HG03439 (cell line): ENCODE measurements around the gene TCF21.
"Not testable (repeated sequence)": the region's sequence is repeated elsewhere in the genome, so short reads cannot be mapped to it uniquely, and the experiment has no call there.

Experiments used
- ATAC-seq: cut with Tn5 transposase; IDR thresholded peaks from one replicate; pipeline ENCODE4 v1.9.1; 2021; ENCODE audit warnings: mild to moderate bottlenecking, moderate library complexity; ENCODE audit not compliant: unreplicated experiment

TCF21 gene

DNA sequence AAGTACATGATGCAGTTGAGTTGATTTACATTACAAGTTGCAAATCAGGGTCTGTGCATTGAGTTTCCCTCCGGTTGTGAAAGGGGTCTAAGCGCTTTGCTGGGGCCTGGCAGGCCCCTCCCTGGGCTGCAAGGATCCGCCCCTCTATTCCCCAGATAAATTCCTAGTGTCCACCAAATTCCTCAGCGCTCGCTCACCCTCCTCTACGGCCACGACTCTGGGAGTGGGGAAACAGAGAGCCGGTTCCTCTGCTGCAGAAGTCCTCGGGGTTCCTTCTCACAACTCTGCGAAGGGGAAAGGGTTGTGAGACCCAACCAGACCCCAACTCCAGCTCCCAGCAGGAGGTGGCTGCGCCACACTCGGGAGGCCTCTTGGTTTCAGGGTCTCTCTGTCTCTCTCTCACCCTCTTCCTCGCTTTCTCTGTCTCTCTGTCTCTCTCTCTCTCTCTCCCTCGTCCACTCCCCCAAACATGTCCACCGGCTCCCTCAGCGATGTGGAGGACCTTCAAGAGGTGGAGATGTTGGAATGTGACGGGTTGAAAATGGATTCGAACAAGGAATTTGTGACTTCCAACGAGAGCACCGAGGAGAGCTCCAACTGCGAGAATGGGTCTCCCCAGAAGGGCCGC, at the start of gene TCF21:
TCF21 (plus strand) TSS at position 185 of the 628 bp plus-strand sequence; CDS start at position 470, 285 bp downstream.
- ATAC-seq: no peak

DNA sequence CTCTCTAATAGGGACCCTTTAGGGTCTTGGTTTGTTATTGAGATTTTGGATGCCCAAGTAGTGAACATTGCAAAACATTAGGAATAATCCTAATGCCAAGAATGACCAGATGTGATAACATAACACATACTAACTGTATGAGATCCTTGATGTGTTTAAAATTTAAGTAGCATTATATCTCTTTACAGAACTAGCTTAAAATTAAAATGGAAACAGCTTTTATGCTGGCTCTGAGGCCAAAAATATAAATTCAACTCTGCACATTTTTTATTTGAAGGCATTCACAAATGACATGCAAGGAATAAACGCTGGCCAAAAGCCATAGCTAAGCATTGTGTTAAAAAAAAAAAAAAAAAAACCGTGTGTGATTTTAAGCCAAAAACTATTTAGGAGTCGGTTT, 47.7 kb upstream of the TCF21 start:
- ATAC-seq: no peak

DNA sequence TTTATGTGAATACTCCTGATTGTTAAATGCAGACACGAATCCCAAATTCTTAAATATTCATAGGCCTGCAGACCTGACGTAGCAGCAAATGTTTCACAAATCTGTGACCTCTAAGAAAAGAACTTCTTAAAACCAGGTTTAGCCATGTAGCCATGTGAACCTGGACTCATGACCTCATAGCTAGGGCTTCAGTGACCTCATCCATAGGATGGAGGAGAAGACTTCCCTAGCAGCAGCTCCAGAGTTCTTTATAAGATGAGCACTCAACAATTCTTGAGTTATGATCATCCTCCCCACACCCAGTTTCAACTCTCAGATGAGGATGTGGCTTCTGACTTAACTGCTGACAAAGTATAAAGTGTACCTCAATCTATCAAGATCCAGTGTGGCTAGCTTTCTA, 45.8 kb upstream of the TCF21 start:
- ATAC-seq: no peak

DNA sequence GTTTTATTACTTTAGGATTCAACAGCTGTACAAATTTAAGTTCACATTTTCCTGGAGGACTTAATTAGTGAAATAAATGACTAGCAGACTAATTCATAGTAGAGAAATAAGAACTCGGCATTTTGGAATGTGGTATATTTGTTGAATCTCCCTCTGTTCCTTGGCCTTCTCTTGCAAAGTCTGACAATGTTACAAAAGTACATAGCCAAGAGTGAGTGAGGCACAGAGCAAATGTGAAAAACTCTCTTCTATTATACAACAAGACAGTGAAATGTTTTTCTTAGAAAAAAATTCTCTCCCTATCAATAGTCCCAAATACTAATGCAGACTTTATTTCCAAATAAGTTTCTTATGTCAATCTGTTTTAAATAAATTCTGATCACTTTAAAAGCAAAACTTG, 44.2 kb upstream of the TCF21 start:
- no peak for ATAC-seq

DNA sequence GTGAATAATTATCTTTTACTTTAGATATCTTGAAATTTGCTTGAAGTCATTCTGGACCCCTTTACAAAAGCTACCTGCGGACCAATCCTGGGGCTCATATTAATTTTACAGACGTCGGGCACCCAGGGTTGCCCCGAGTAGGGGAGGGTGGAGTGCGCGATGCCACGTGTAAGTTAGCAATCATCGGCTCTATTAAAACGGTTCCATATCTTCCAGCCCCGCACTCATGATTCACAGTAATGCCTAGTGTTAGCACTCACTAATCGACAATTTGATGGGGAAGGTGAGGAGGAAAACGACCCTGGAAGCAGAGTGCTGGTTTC, 34.9 kb upstream of the TCF21 start:
- ATAC-seq: no peak

DNA sequence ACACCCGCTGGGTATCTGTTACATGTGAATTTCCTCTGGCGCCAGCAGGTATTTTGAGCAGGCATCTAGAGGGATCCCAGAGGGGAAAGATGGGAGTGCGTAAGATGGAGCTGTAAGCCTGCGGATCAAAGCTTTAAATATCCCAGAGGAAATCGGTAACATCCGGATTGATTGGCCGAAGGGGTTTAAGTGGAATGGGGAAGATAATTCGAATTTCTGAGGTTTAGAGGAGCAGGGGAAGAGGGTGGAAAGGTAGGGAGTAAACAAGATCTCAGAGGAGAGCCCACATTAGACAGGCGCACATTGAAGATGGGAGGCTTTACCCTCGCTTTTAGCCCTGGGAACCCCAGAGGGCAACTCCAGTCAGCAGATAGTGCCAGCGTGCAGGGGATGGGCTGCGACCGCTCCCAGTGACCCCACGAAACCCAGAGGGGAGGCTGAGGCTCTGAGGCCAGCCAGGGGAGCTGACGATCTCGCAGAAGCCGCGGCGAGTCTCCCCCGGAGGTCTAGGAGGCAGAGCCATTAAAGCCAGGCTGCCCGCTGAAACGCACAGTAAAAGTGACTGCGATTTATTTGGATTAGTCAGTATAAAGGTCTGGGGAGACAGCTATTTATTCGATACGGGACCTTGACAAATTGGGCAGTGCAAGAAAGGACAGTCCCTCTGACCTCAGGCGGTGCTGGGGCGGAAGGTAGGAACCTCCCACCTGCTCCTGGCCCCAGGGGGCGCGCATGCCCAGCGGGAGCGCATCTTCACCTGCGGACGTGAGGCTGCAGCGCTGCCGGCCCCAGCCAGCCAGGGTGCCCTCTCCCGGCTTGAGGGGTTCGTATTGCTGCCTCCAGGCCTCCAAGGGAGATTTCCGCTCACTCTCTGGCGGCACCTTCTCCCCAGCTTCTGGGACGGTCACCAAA, 34.3 kb upstream of the TCF21 start:
- ATAC-seq: no peak

DNA sequence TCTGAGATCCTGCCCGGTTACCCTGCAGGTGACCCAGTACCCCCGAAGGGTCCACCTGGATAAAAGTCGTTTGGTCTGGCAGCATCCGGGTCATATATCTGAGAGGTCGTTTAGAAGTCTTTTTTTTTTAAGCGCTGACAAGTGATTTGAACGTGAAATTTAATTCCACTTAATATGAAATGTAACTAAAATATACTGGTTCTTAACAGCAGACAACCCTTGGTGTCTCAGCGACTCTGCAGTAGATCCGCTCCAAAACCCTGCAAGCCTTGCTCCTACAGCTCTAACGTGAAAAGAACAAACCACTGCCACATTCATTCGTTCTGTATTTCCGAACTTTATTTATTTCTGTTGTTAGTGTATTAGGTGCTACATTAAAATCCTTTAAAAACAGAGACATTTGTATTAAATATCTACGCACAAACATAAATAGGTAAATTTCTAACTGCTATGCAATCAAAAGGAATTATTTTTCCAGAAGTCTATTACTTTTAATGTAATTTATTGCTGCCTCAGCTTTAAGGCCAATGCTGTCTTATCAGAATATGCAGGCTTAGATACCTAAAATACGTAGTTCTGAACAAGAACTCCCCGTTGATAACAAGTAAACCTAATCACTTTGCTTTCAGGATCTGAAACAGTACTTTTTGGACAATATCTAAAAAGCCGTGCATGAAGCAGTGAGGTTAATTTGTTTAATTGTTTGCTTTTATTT, 33.5 kb upstream of the TCF21 start:
- ATAC-seq: no peak

DNA sequence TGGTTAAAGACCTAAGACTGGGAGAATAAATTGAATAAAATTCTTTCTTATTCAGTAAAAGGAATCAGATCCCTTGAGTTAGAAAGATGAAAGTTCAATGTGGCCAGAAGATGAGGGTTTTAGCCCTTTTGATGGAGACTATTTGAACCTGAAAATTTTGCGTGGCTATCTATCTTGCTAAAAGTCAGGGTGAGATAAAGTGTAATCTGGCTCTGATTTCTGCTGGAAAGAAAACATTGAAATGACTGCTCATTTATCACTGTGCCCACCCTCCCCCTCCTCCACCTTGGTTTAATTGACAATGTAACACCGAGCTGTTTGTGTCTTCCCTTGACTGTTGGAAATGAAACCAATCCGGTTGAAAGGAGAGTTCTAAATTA, 32.9 kb upstream of the TCF21 start:
- no peak for ATAC-seq

DNA sequence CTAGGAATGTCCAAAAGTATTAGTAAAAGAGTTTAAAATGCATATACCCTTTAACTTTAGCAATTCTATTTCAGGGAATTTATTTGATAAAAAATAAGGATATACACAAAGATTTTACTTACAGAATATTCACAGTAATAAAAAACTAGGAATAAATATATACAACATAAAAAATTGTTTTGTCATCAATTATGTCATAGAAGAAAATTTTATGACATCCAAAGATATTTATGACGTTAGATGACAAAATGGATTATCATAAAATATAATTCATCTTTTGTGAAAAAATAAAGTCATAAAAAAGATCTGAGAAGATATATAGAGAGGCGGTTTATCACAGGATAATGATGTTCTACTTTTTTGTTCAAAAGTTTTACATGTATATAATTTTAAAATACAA, 32.0 kb upstream of the TCF21 start:
- ATAC-seq: no peak

DNA sequence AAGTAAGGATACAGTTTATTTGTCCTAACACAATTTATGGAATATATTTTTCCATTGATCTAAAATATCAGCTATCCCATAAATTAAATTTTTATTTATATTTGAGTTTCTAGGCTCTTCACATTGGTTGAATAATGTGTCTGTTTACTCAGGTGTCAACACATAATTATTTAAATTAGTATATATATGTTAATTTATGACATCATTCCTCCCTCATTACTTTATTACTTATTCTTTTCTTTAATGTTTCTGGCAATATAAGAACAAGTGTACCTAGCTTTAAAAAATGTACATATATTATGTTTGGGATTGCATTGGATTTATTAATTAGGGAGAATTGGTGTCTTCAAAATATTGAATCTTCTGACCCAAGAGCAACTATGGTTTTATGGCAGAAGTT, 31.2 kb upstream of the TCF21 start:
- ATAC-seq: no peak

DNA sequence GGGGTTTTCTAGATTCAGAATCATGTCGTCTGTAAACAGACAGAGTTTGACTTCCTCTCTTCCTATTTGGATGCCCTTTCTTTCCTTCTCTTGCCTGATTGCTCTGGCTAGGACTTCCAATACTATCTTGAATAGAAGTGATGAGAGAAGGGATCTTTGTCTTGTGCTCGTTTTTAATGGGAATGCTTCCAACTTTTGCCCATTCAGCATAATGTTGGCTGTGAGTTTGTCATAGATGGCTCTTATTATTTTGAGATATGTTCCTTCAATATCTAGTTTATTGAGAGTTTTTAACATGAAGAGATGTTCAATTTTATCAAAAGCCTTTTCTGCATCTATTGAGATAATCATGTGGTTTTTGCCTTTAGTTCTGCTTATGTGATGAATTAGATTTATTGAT, 27.6 kb upstream of the TCF21 start:
- ATAC-seq: not testable (repeated sequence)

DNA sequence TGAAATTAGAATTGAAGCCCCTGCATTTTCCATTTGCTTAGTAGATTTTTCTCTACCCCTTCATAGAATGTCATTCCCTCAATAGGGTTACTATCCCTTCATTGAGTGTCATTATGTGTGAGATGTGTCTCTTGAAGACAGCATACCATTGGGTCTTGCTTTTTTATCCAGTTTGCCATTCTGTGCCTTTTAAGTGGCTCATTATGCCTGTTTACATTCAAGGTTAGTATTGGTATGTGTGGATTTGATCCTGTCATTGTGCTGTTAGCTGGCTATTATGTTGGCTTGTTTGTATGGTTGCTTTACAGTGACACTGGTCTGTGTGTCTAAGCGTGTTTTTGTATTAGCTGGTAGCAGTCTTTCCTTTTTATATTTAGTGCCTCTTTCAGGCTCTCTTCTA, 25.7 kb upstream of the TCF21 start:
- ATAC-seq: no peak

DNA sequence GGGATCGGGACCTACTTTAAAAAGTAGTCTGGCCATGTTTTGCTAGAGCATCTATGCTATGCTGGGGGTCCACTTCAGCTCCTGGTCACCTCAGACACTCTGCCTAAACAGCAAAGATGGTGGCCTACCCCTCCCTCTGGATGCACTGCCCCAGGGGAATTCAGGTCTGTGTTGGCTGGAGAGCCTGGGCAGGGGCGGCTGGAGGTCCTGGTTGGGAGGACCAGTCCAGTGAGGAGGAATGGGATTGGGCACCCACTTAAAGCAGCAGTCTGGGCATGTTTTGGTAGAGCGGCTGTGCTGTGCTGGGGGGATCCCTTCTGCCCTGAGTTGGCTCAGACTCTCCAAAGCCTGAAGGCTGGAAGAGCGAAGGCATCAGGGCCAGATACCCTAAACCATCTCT, 23.2 kb upstream of the TCF21 start:
- no peak for ATAC-seq

DNA sequence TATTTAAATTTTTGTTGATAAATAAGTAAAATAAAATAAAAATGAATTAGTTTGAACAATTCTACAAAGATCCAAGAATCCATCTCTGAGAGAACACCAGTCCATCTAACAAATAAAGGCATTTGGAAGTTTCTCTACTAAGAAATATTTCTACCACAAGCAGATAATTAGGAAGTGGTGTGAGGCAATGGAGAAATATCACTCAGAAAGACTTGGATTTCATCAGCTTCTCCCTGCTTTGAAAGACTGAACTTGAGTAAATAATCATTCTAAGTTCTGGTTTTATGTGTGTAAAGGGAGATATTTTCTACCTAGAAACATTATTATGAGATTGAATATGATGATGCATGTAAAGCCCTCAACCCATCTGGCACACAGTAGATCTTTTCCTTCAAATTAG, 17.8 kb upstream of the TCF21 start:
- ATAC-seq: no peak

DNA sequence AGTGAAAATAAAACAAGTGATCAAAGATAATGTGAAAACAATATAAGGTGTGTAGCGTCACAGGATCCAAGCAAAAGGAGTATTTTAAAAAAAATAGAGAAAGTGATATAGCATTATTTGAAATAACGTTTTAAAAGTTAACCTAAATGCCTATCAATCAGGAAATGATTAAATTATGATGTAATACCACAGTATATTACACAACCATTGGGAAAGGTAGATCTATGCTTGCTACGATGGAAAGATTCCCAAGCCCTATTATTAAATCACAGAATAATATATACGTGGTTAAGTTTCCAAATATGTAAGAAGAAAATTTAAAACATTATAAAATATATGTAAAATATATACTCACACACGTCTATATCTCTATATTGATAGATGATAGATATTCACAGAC, 15.4 kb upstream of the TCF21 start:
- no peak for ATAC-seq

DNA sequence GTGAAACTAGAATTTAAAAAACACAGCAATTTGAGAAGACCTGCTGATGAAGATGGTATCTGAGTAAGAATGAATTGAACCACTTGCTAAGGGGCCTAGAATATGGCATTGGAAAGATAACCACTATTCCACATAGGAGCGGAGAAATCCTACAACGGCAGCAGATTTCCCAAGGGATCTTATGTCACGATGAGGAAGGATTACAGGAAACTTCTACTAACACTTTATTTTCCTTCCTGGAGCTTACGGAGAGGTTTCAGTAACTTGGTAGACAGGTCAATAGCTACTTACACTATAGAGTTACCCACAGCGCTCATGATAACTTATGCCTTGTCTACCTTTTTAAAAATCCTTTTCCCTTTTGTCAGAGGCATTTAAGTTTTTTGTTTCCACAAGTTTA, 11.8 kb upstream of the TCF21 start:
- ATAC-seq: no peak

DNA sequence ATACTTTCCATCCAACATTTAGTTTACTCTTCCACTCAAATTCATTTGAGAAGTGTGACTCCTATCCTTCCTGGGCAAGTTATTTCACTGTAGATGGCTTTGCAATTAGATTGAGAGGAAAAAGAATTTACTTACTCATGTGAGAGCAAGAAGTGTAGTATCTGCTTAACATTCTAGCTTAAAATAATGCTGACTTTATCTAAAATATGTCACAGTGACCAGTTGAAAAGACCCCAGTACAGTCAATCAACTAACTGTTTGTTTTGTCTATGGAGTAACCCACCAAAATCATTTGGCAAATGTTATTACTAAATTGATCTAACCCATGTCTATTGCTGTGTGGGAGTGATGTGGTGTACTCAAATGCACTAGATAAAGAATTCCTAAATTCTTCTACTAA, 8.9 kb upstream of the TCF21 start:
- no peak for ATAC-seq

DNA sequence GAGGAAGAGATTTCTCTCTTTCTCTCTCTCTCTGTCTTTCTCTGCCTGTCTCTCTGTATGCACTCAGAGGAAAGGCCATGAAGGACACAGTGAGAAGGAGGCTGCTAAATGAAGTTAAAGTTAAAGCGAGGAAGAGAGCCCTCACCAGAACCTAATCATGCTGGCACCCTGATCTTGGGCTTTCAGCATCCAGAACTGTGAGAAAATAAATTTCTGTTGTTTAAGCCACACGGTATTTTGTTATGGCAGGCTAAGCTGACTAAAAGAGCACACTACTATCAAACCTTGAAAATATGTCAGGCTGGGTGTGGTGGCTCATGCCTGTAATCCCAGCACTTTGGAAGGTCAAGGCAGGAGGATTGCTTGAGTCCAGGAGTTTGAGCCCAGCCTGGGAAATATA, 8.0 kb upstream of the TCF21 start:
- ATAC-seq: no peak

DNA sequence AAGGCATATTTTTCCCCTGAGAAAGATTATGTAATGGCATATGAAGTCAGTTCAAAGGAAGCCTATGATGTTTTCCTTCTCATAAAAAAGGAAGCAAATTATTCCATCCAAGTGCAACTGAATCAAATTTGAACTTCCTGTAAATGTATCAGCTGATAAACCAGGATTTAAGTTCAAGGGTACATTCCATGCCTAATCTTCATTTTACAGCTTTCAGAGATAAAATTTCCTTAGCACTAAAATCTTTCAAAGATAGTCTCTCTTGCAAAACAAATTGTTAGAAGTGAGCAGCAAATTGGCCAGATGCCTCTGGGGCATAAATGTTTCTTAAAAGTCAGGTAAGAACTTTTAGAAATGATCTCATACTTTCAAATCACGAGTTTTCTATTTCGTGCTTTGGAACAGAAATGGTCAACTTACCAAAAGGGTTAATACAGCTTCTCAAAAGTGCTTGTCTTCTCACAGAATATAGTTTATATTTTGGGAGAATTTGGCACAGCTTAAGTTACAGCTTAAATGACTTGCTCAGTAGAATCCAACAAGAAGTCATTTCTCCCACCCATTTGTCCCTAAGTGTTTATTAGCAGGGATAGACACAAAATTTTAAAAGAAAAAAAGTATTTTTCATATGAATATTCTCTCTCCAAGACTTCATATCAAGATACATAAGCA, 2.7 kb upstream of the TCF21 start:
- ATAC-seq: no peak

DNA sequence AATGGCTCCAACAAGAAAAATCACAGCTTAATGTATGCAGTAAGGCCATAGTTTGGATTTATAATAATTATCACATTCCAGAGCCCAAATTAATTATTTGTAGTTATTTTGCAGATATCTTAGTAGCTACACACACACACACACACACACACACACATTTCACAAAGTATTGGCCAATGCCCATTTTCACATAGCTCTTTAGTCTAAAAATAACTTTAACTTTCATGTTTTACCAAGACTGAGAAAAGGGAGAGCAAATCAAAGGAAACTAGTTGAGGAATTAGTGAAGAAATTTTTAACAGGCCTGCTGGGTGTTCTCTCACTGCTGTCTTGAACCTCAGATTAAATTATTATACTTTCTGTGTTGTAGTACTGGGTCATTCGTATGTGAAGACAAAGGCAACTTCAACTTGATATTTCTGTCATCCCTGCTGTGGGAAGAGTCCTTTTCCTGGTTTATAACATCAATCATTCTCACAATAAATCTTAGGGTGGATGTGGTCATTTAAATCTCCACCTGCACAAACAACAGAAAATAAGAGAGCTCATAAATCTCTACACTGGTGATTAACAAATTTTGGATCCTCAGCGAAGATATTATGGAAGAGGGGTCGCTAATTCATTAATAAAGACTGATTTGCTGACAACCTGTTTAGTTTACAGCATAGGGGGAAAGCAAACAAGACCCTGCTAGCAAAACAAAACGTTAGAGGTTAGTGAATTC, 1.6 kb upstream of the TCF21 start:
- ATAC-seq: no peak

DNA sequence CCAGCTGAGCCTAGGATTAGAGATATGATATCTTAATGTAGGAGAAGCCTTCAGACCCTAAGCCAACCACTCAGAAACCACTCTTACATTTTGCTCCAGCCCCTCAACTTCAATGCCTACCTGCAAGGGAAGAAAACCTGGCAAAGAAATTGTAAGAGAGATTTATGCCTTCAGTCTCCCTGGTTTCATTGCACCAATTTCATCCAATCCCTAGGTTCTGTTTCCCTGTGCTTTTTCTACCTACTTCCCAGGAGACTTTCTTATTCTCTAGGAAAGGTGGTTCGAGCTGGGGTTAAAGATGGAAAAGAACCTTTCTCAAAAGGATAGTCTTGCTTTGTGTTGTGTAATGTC, 1.1 kb upstream of the TCF21 start:
- no peak for ATAC-seq
